HepG2 (cell line): Measurements from ENCODE around the gene SMIM1. TPM values are rescaled to one million over a fixed set of nuclear protein-coding genes. Genes with fewer than 3 reads are reported as not detected.

ENCODE experiments used
- ATF7 ChIP-seq, 2 experiments: fragments of 450-650 bp in 1 of 2; sonication (generic) in 1 of 2; formaldehyde crosslinking in 1 of 2; IDR thresholded peaks; 2 replicates each; pipeline versions ENCODE4 v1.4.0 to v1.6.1; 2016 to 2020; ENCODE audit warnings: antibody characterized with exemption in 1 of 2, mild to moderate bottlenecking in 1 of 2, missing genetic modification reagents in 1 of 2
- ELF1 ChIP-seq: sonication (generic); formaldehyde crosslinking; IDR thresholded peaks from 2 replicates; pipeline ENCODE4 v1.4.0; 2020; ENCODE audit warnings: missing genetic modification reagents
- HNRNPK ChIP-seq: fragments of 200-400 bp; formaldehyde crosslinking; IDR thresholded peaks from 2 replicates; pipeline ENCODE4 v1.6.1; 2018; ENCODE audit warnings: low read length, low read depth, moderate library complexity, mild to moderate bottlenecking; ENCODE audit not compliant: poor library complexity, severe bottlenecking
- HNRNPLL ChIP-seq: fragments of 200-400 bp; formaldehyde crosslinking; IDR thresholded peaks from 2 replicates; pipeline ENCODE4 v1.6.1; 2017; ENCODE audit warnings: mild to moderate bottlenecking, low read depth, low read length; ENCODE audit not compliant: poor library complexity, severe bottlenecking
- KDM6A ChIP-seq: IDR thresholded peaks from 2 replicates; pipeline ENCODE4 v1.6.1; 2016; ENCODE audit warnings: low read depth
- MXI1 ChIP-seq: IDR thresholded peaks from 3 replicates; pipeline ENCODE4 v1.6.1; 2012; ENCODE audit warnings: low read depth, low read length, inconsistent platforms, borderline replicate concordance
- NFKBIZ ChIP-seq: IDR thresholded peaks from 2 replicates; pipeline ENCODE4 v1.6.1; 2018; ENCODE audit warnings: missing genetic modification reagents, missing compliant biosample characterization
- NONO ChIP-seq, 2 experiments: fragments of 450-650 bp in 1 of 2; sonication (generic) in 1 of 2; formaldehyde crosslinking in 1 of 2; IDR thresholded peaks in 1 of 2; conservative IDR thresholded peaks in 1 of 2; 2 replicates each; pipeline versions ENCODE4 v1.6.1 to v1.8.0; 2017 to 2022; ENCODE audit warnings: mild to moderate bottlenecking in 1 of 2, missing genetic modification reagents in 1 of 2, moderate library complexity in 1 of 2
- PAWR ChIP-seq: sonication (generic); formaldehyde crosslinking; IDR thresholded peaks from 2 replicates; pipeline ENCODE4 v1.4.0; 2020; ENCODE audit warnings: missing genetic modification reagents, mild to moderate bottlenecking, borderline replicate concordance
- RBFOX2 ChIP-seq: fragments of 200-400 bp; formaldehyde crosslinking; IDR thresholded peaks from 2 replicates; pipeline ENCODE4 v1.6.1; 2017; ENCODE audit warnings: low read depth, mild to moderate bottlenecking, low read length
- RBM39 ChIP-seq: fragments of 200-400 bp; formaldehyde crosslinking; IDR thresholded peaks from one replicate; pipeline ENCODE4 v1.6.1; 2018; ENCODE audit warnings: antibody characterized with exemption, mild to moderate bottlenecking, low read depth, low read length; ENCODE audit not compliant: poor library complexity, severe bottlenecking
- SP4 ChIP-seq: sonication (generic); formaldehyde crosslinking; IDR thresholded peaks from 2 replicates; pipeline ENCODE4 v1.8.1; 2023; ENCODE audit warnings: mild to moderate bottlenecking, missing genetic modification reagents
- SRSF1 ChIP-seq: fragments of 200-400 bp; formaldehyde crosslinking; optimal IDR thresholded peaks from 2 replicates; pipeline ENCODE3; 2017; ENCODE audit warnings: mild to moderate bottlenecking, low read depth, low read length, moderate library complexity
- TEAD3 ChIP-seq: optimal IDR thresholded peaks from 2 replicates; pipeline ENCODE3; 2016; ENCODE audit warnings: borderline replicate concordance
- ZFP36L2 ChIP-seq: sonication (generic); formaldehyde crosslinking; IDR thresholded peaks from 2 replicates; pipeline ENCODE4 v1.4.0; 2020; ENCODE audit warnings: missing genetic modification reagents
- ZNF230 ChIP-seq: sonication (generic); formaldehyde crosslinking; IDR thresholded peaks from 2 replicates; pipeline ENCODE4 v1.4.0; 2020; ENCODE audit warnings: mild to moderate bottlenecking, missing genetic modification reagents
- ZNF552 ChIP-seq: sonication (generic); formaldehyde crosslinking; IDR thresholded peaks from 2 replicates; pipeline ENCODE4 v1.9.0; 2022; ENCODE audit warnings: missing genetic modification reagents, mild to moderate bottlenecking, borderline replicate concordance
- ZNF883 ChIP-seq: sonication (generic); formaldehyde crosslinking; IDR thresholded peaks from 2 replicates; pipeline ENCODE4 v1.5.1; 2020; ENCODE audit warnings: mild to moderate bottlenecking, missing genetic modification reagents; ENCODE audit errors: not compliant biosample characterization
- polyA plus RNA-seq, 8 experiments: library from polyadenylated mRNA; depleted of rRNA in 3 of 8; stranded (reverse) in 7 of 8; unstranded in 1 of 8; fragments of >200 nt; fragmentation: Illumina TruSeq in 4 of 8; extraction: Trizol in 4 of 8; gene quantifications; 2 replicates each; pipeline versions ENCODE4 v1.2.1 to v1.2.3, GENCODE V29; 2011 to 2016; ENCODE audit warnings: low read depth in 4 of 8, missing spikeins in 1 of 8, mixed read lengths in 1 of 8; ENCODE audit not compliant: insufficient read depth in 1 of 8
- total RNA-seq, 5 experiments: library from RNA; depleted of rRNA; stranded (reverse); fragments of >200 nt; fragmentation: Illumina TruSeq; extraction: Trizol; gene quantifications; 2 replicates each; pipeline ENCODE4 v1.2.3, GENCODE V29; 2016; ENCODE audit warnings: low read depth in 1 of 5
- TF ChIP-seq, protein P1 (sequence below): sonication (generic); formaldehyde crosslinking; IDR thresholded peaks from 2 replicates; pipeline ENCODE4 v1.4.0; 2020; ENCODE audit warnings: mild to moderate bottlenecking, low read depth, missing genetic modification reagents
- TF ChIP-seq, protein P2 (sequence below): sonication (generic); formaldehyde crosslinking; IDR thresholded peaks from 2 replicates; pipeline ENCODE4 v1.8.1; 2023; ENCODE audit warnings: mild to moderate bottlenecking, missing genetic modification reagents, borderline replicate concordance
- TF ChIP-seq, protein P3 (sequence below): sonication (generic); formaldehyde crosslinking; IDR thresholded peaks from 2 replicates; pipeline ENCODE4 v1.4.0; 2020; ENCODE audit warnings: missing genetic modification reagents, low read depth, mild to moderate bottlenecking, borderline replicate concordance
- TF ChIP-seq, protein P4 (sequence below): IDR thresholded peaks from 2 replicates; pipeline ENCODE4 v1.6.1; 2016; ENCODE audit warnings: mild to moderate bottlenecking
- TF ChIP-seq, protein P5 (sequence below): sonication (generic); formaldehyde crosslinking; IDR thresholded peaks from 2 replicates; pipeline ENCODE4 v1.4.0; 2020; ENCODE audit warnings: mild to moderate bottlenecking, missing genetic modification reagents

Gene SMIM1
- total and polyA plus RNA-seq, 2 of the 13 experiments (the other 11 are each of a cell fraction or from before 2014, with no cell fraction given), result 12.4 to 56.3 TPM

DNA sequence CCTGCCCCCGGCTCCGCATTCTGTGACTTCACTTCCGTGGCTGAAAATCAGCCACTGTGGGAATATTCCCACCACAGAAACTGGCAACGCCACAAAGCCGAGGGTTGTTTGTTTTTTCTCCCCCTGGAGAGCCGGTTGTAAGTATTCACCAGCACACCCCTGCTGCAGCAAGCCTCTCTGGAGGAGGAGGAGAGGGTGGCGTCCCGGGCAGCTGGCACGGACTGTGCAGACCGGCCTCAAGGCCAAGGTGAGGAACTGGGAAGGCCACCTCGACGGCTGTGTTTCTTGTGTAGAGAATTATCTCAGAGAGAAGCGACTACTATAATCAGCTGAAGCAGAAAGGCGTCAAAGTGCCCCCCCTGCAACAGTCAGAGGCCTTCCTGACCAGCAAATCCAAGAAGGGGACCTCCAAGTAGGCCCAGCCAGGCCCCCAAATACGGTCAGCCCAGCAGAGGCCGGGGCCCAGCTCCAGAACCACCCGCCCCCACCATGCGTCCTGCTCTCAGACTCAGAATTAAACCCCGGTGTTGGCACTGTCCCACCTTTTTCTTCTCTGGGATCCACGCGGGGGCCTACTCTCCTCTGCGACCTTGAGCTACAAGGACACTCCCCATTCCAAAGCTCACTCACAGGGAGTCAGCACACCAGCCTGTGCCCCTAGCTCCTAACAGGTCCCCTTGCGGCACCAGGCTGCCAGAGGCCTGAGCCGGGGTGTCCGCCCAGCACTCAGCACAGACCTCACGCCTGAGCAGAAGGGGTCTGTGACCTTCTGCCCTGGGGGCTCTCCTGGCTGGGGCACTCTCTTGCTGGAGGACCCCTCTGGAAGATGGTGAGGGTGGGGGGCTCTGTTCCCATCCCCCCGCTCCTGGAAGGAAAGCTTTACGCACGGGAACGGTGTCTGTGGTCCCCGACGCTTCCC is 1.2 kb upstream of the SMIM1 start (continued):
- TF ChIP-seq, protein P1, sequence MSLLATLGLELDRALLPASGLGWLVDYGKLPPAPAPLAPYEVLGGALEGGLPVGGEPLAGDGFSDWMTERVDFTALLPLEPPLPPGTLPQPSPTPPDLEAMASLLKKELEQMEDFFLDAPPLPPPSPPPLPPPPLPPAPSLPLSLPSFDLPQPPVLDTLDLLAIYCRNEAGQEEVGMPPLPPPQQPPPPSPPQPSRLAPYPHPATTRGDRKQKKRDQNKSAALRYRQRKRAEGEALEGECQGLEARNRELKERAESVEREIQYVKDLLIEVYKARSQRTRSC (CRISPR knock-in tag), result no peak
- TF ChIP-seq SP4 (CRISPR knock-in tag) (no peak; the same call in 1 of the 2 replicates), HNRNPK (no peak), PAWR (no peak), RBFOX2 (no peak), RBM39 (no peak), HNRNPLL (peak; percentile 27), KDM6A (CRISPR knock-in tag) (peak; percentile 45; the same call in 1 of the 2 replicates), NONO (IDR thresholded peaks at IDR 0.05) (no peak), NONO (CRISPR knock-in tag; conservative IDR thresholded peaks at IDR 0.05) (0 out of 2 replicates have a peak, but pooled peaks have one; percentile 46), ATF7 (IDR thresholded peaks at IDR 0.05) (no peak), ATF7 (CRISPR knock-in tag; IDR thresholded peaks at IDR 0.05) (no peak; the same call in 1 of the 2 replicates), NFKBIZ (CRISPR knock-in tag) (no peak), ELF1 (CRISPR knock-in tag) (peak; percentile 15; the same call in 1 of the 2 replicates), ZNF230 (CRISPR knock-in tag) (no peak), SRSF1 (peak; percentile 33), ZFP36L2 (CRISPR knock-in tag) (no peak), MXI1 (no peak), ZNF552 (CRISPR knock-in tag) (no peak), ZNF883 (peak; percentile 42), TEAD3 (CRISPR knock-in tag) (peak; percentile 46)
- TF ChIP-seq, protein P2, sequence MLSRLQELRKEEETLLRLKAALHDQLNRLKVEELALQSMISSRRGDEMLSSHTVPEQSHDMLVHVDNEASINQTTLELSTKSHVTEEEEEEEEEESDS (CRISPR knock-in tag), result no peak; the same call in 1 of the 2 replicates
- TF ChIP-seq, protein P3, sequence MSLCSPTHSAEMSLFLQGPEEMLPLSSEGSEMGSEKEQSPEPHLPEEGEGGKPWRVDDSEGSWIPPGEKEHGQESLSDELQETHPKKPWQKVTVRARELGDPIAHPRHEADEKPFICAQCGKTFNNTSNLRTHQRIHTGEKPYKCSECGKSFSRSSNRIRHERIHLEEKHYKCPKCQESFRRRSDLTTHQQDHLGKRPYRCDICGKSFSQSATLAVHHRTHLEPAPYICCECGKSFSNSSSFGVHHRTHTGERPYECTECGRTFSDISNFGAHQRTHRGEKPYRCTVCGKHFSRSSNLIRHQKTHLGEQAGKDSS (CRISPR knock-in tag), result no peak
- TF ChIP-seq, protein P4, sequence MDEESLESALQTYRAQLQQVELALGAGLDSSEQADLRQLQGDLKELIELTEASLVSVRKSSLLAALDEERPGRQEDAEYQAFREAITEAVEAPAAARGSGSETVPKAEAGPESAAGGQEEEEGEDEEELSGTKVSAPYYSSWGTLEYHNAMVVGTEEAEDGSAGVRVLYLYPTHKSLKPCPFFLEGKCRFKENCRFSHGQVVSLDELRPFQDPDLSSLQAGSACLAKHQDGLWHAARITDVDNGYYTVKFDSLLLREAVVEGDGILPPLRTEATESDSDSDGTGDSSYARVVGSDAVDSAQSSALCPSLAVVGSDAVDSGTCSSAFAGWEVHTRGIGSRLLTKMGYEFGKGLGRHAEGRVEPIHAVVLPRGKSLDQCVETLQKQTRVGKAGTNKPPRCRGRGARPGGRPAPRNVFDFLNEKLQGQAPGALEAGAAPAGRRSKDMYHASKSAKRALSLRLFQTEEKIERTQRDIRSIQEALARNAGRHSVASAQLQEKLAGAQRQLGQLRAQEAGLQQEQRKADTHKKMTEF, result 0 out of 2 replicates have a peak, but pooled peaks have one; percentile 46
- TF ChIP-seq, protein P5, sequence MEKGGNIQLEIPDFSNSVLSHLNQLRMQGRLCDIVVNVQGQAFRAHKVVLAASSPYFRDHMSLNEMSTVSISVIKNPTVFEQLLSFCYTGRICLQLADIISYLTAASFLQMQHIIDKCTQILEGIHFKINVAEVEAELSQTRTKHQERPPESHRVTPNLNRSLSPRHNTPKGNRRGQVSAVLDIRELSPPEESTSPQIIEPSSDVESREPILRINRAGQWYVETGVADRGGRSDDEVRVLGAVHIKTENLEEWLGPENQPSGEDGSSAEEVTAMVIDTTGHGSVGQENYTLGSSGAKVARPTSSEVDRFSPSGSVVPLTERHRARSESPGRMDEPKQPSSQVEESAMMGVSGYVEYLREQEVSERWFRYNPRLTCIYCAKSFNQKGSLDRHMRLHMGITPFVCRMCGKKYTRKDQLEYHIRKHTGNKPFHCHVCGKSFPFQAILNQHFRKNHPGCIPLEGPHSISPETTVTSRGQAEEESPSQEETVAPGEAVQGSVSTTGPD (CRISPR knock-in tag), result no peak
